IMR-90 (cell line): ENCODE results near the gene OFD1. TPM values are rescaled to one million over a fixed set of nuclear protein-coding genes. Genes with fewer than 3 reads are reported as not detected.

Experiments used
- ATAC-seq: fragments of 200-7000 bp; cut with Tn5 transposase; 2 replicates; pipeline ENCODE4 v1.9.1; 2020; ENCODE audit warnings: low read depth, mild to moderate bottlenecking, moderate library complexity
- BruUV-seq: library from RNA; stranded (reverse); fragments of 400-500 nt; replicated peaks from 2 replicates; lab custom pipeline; 2021; lab: Mats Ljungman, UMichigan
- CTCF ChIA-PET: fragments of 300-600 bp; formaldehyde crosslinking; extraction: SDS; loops from one replicate; lab custom pipeline; 2021; ENCODE audit warnings: antibody characterized with exemption; lab: Yijun Ruan, JAX
- POLR2A ChIA-PET: fragments of 300-600 bp; sonication (Branson Sonifier 250); formaldehyde crosslinking; loops from one replicate; lab custom pipeline; 2022; ENCODE audit warnings: antibody characterized with exemption; ENCODE audit not compliant: unreplicated experiment; lab: Charles Lee
- DNase-seq: peaks from one replicate; pipeline ENCODE4 v3.0.0; 2013
- H2AFZ ChIP-seq: replicated peaks from 2 replicates; pipeline ENCODE3; 2013; ENCODE audit warnings: low read length, mild to moderate bottlenecking; ENCODE audit not compliant: poor library complexity
- H2AK5ac ChIP-seq: 2 replicates; pipeline ENCODE4 v1.6.1; 2013; ENCODE audit warnings: low read depth, low read length, inconsistent platforms
- H2AK9ac ChIP-seq: replicated peaks from 2 replicates; pipeline ENCODE3; 2013; ENCODE audit warnings: mild to moderate bottlenecking, low read depth, low read length, moderate library complexity; ENCODE audit not compliant: poor library complexity
- H2BK120ac ChIP-seq: 2 replicates; pipeline ENCODE4 v1.6.1; 2013; ENCODE audit warnings: low read depth, low read length, inconsistent platforms
- H2BK15ac ChIP-seq: 3 replicates; pipeline ENCODE4 v1.6.1; 2013; ENCODE audit warnings: low read depth, low read length, inconsistent platforms
- H2BK20ac ChIP-seq: 2 replicates; pipeline ENCODE4 v1.6.1; 2013; ENCODE audit warnings: low read depth, mild to moderate bottlenecking, inconsistent platforms, low read length, moderate library complexity
- H2BK5ac ChIP-seq: 2 replicates; pipeline ENCODE4 v1.6.1; 2013; ENCODE audit warnings: mild to moderate bottlenecking, low read depth, low read length, inconsistent platforms; ENCODE audit not compliant: poor library complexity, severe bottlenecking
- H3K14ac ChIP-seq: replicated peaks from 2 replicates; pipeline ENCODE4 v1.6.1; 2013; ENCODE audit warnings: low read depth, low read length, inconsistent platforms
- H3K18ac ChIP-seq: 2 replicates; pipeline ENCODE4 v1.6.1; 2013; ENCODE audit warnings: low read depth, low read length, control low read depth
- H3K23ac ChIP-seq: 2 replicates; pipeline ENCODE4 v1.6.1; 2013; ENCODE audit warnings: low read depth, low read length, inconsistent platforms
- H3K27ac ChIP-seq: 2 replicates; pipeline ENCODE4 v1.5.1; 2013; ENCODE audit warnings: mild to moderate bottlenecking, control low read depth, low read length; ENCODE audit not compliant: insufficient read depth
- H3K27me3 ChIP-seq: 2 replicates; pipeline ENCODE4 v1.6.1; 2013; ENCODE audit warnings: low read length; ENCODE audit not compliant: control insufficient read depth, insufficient read depth
- H3K36me3 ChIP-seq: 2 replicates; pipeline ENCODE4 v1.6.1; 2013; ENCODE audit warnings: low read length, mixed read lengths; ENCODE audit not compliant: control insufficient read depth, insufficient read depth
- H3K4ac ChIP-seq: 2 replicates; pipeline ENCODE4 v1.6.1; 2013; ENCODE audit warnings: low read depth, low read length, inconsistent platforms
- H3K4me1 ChIP-seq: 2 replicates; pipeline ENCODE4 v1.6.1; 2013; ENCODE audit warnings: low read length, mixed read lengths; ENCODE audit not compliant: control insufficient read depth, insufficient read depth
- H3K4me2 ChIP-seq: 2 replicates; pipeline ENCODE4 v1.6.1; 2013; ENCODE audit warnings: low read depth, mild to moderate bottlenecking, control low read depth, low read length, moderate library complexity
- H3K4me3 ChIP-seq: 2 replicates; pipeline ENCODE4 v1.5.1; 2013; ENCODE audit warnings: low read depth, mild to moderate bottlenecking, control low read depth, low read length, moderate library complexity; ENCODE audit not compliant: insufficient read depth
- H3K56ac ChIP-seq: 2 replicates; pipeline ENCODE4 v1.6.1; 2013; ENCODE audit warnings: low read length, inconsistent platforms; ENCODE audit not compliant: insufficient read depth; ENCODE audit errors: extremely low read depth
- H3K79me1 ChIP-seq, 2 experiments: 2 replicates each; pipeline ENCODE4 v1.6.1; 2013; ENCODE audit warnings: low read length in 2 of 2, inconsistent platforms in 1 of 2, low read depth in 1 of 2
- H3K9ac ChIP-seq: 2 replicates; pipeline ENCODE4 v1.6.1; 2013; ENCODE audit warnings: low read depth, low read length, control low read depth
- H3K9me1 ChIP-seq: 2 replicates; pipeline ENCODE4 v1.6.1; 2013; ENCODE audit warnings: low read length, inconsistent platforms; ENCODE audit not compliant: insufficient read depth
- H3K9me3 ChIP-seq: 2 replicates; pipeline ENCODE4 v1.6.1; 2013; ENCODE audit warnings: low read length; ENCODE audit not compliant: control insufficient read depth, insufficient read depth
- H4K20me1 ChIP-seq: 2 replicates; pipeline ENCODE4 v1.6.1; 2013; ENCODE audit warnings: low read length, inconsistent platforms; ENCODE audit not compliant: insufficient read depth
- H4K5ac ChIP-seq: 2 replicates; pipeline ENCODE4 v1.6.1; 2013; ENCODE audit warnings: mild to moderate bottlenecking, low read depth, low read length, control low read depth
- H4K8ac ChIP-seq, 2 experiments: 2 replicates each; pipeline ENCODE4 v1.6.1; 2013; ENCODE audit warnings: low read depth in 2 of 2, low read length in 2 of 2, control low read depth in 1 of 2, inconsistent platforms in 1 of 2
- H4K91ac ChIP-seq: 2 replicates; pipeline ENCODE4 v1.6.1; 2013; ENCODE audit warnings: low read depth, low read length, inconsistent platforms; ENCODE audit not compliant: insufficient read depth
- CEBPB ChIP-seq: IDR thresholded peaks from 2 replicates; pipeline ENCODE4 v1.6.1; 2012; ENCODE audit warnings: low read depth, low read length, improper control_type of control experiment
- CHD1 ChIP-seq: IDR thresholded peaks from 2 replicates; pipeline ENCODE4 v1.6.1; 2012; ENCODE audit warnings: low read depth, low read length, improper control_type of control experiment
- FOS ChIP-seq: fragments of 150-350 bp; IDR thresholded peaks from 2 replicates; pipeline ENCODE4 v1.6.1; 2016; ENCODE audit warnings: low read depth, low read length
- MAFK ChIP-seq: IDR thresholded peaks from 2 replicates; pipeline ENCODE4 v1.6.1; 2012; ENCODE audit warnings: low read depth, low read length, improper control_type of control experiment
- MXI1 ChIP-seq: IDR thresholded peaks from 2 replicates; pipeline ENCODE4 v1.6.1; 2012; ENCODE audit warnings: low read depth, mild to moderate bottlenecking, low read length, moderate library complexity, borderline replicate concordance
- NFE2L2 ChIP-seq: fragments of 150-350 bp; IDR thresholded peaks from 2 replicates; pipeline ENCODE4 v1.6.1; 2016; ENCODE audit warnings: low read depth, mild to moderate bottlenecking, low read length
- POLR2A ChIP-seq: IDR thresholded peaks from 2 replicates; pipeline ENCODE4 v1.6.1; 2012; ENCODE audit warnings: mild to moderate bottlenecking, low read depth, low read length
- RAD21 ChIP-seq: IDR thresholded peaks from 2 replicates; pipeline ENCODE4 v1.6.1; 2012; ENCODE audit warnings: low read length, improper control_type of control experiment
- RFX5 ChIP-seq: IDR thresholded peaks from 2 replicates; pipeline ENCODE4 v1.8.0; 2012; ENCODE audit warnings: low read depth, mild to moderate bottlenecking, low read length, moderate library complexity
- SMC3 ChIP-seq: fragments of 150-350 bp; IDR thresholded peaks from 2 replicates; pipeline ENCODE4 v1.6.1; 2016; ENCODE audit warnings: low read depth, mild to moderate bottlenecking, antibody characterized with exemption, low read length, moderate library complexity
- WGBS, 2 experiments: methylation state at CpG; one replicate each; pipeline versions ENCODE4 v1.1.5 to v1.1.7; 2013; ENCODE audit warnings: missing lambda C conversion rate in 2 of 2; ENCODE audit not compliant: insufficient read length in 1 of 2; ENCODE audit errors: extremely low coverage in 2 of 2; 5-methylcytosine and 5-hydroxymethylcytosine counted together
- dilution Hi-C: fragments of 300-500 bp; cut with HindIII; formaldehyde crosslinking; loops from one replicate; pipeline ENCODE4 v1.14.3; 2018; ENCODE audit warnings: low sequenced_read_pairs; ENCODE audit not compliant: unreplicated experiment
- in situ Hi-C: fragments of 300-500 bp; cut with MboI; formaldehyde crosslinking; loops from 3 replicates; pipeline ENCODE4 v1.14.3; 2019; ENCODE audit warnings: low sequenced_read_pairs, inconsistent platforms, mixed read lengths
- intact Hi-C: fragments of 100-400 bp; cut with micrococcal nuclease; formaldehyde crosslinking; loops from 2 replicates; pipeline ENCODE4 v1.10.0; 2022
- polyA plus RNA-seq, 3 experiments: library from polyadenylated mRNA; depleted of rRNA; stranded (reverse); fragments of >200 nt; gene quantifications; 2 replicates each; pipeline ENCODE4 v1.2.3, GENCODE V29; 2012; ENCODE audit warnings: low replicate concordance in 1 of 3
- total RNA-seq: library from RNA; depleted of rRNA; stranded (reverse); fragments of >200 nt; gene quantifications from 2 replicates; pipeline ENCODE4 v1.2.3, GENCODE V29; 2012
- TF ChIP-seq, protein P1 (sequence below): conservative IDR thresholded peaks from 2 replicates; pipeline ENCODE4 v1.5.1; 2012; ENCODE audit warnings: mild to moderate bottlenecking, low read depth, low read length, improper control_type of control experiment
- TF ChIP-seq, protein P2 (sequence below): fragments of 150-350 bp; IDR thresholded peaks from 2 replicates; pipeline ENCODE4 v1.6.1; 2016; ENCODE audit warnings: low read depth, mild to moderate bottlenecking, low read length, moderate library complexity, borderline replicate concordance
- TF ChIP-seq, protein P3 (sequence below): fragments of 150-350 bp; IDR thresholded peaks from 2 replicates; pipeline ENCODE4 v1.6.1; 2017; ENCODE audit warnings: mild to moderate bottlenecking, antibody characterized with exemption, low read length, low read depth

Gene OFD1
- total and polyA plus RNA-seq, 2 of the 4 experiments (the other 2 are of a cell fraction), result 8.4 to 8.6 TPM

DNA sequence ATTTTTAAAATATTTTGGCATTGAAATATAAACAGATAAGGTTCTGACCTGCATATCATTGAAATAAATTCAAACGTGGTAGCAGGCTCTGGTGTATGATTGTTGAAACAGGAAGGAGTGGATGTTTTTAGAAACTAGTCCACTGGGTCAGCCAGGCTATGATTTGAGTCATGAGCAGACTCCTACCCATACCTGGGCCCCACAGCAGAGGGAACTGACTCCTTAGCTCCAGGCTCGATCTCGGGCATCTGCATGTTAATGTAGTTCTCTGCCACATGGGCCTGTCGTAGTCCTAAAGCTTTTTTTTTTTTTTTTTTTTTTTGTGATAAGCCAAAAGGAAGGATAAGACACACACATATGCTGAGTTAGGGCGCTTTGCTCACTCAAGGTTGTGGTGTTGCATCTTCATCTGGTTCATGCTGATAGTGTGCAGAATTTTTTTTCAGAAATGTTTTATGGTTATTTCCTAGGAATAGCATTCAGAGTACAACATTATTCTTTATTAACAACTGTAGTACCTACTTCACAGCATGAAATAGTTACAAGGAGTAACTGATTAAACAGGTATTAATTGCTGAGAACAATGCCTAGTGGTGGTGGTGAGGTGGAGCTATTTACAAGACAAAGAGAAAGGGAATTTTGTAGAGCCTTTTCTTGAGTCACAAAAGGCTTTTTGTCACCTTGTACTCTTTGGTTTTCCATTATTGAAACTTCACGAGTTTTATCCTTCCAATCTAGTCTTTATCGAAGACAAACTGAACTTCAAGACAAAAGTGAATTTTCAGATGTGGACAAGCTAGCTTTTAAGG is 27.3 kb downstream of the OFD1 start (continued):
- TF ChIP-seq FOS, result no peak

DNA sequence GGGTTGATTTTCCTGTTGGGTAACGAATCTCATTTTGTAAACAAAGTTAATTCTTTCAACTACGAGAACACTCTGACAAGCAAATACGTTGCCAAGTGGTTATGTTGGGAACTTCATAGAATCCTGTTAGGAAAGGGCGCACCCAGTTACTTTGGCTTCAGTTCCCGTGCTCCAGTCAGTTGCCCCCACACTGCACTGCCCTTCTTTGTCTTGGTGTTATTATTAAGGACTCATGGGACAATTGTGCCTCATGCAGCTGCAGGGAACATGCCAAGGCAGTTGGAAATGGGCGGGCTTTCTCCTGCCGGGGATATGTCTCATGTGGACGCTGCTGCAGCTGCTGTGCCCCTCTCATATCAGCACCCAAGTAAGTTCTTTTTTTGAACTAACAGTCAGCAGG is 28.9 kb downstream of the OFD1 start:
- no peaks in the 10 kb centered on the region for H3K9me3 ChIP-seq
- intact Hi-C loops (no loop called here), dilution Hi-C loops (no loop called here), in situ Hi-C loops (loop anchor here (10.0 kb wide), 1 partner anchor 261 kb away; the partner anchor contains the start of gene GEMIN8)
- H3K4ac ChIP-seq, result no peak overlapping the region
- H2BK20ac ChIP-seq, result no peak overlapping the region
- no peak overlapping the region for H3K27ac ChIP-seq
- H2BK5ac ChIP-seq, result no peak overlapping the region
- H4K5ac ChIP-seq, result no peak overlapping the region
- no peaks in the 10 kb centered on the region for H4K20me1 ChIP-seq
- ATAC-seq (no peak), DNase-seq (no peak)
- no peak overlapping the region for H3K4me2 ChIP-seq
- H2AK9ac ChIP-seq, result no peak overlapping the region
- no peak overlapping the region for H3K23ac ChIP-seq
- no TSS peak for BruUV-seq
- ChIA-PET POLR2A (no interaction called here), CTCF (no interaction called here)
- H4K91ac ChIP-seq, result no peak overlapping the region
- H4K8ac ChIP-seq, result no peak overlapping the region
- WGBS, 2 experiments, result no CpG with 5 or more reads among the region's 8 CpGs
- H2AK5ac ChIP-seq, result no peak overlapping the region
- no peak overlapping the region for H3K56ac ChIP-seq
- H3K4me3 ChIP-seq, result no peak overlapping the region
- H2AFZ ChIP-seq, result no peak overlapping the region
- H3K4me1 ChIP-seq, result no peaks in the 10 kb centered on the region
- H2BK120ac ChIP-seq, result no peak overlapping the region
- no peaks in the 10 kb centered on the region for H3K27me3 ChIP-seq
- H3K79me1 ChIP-seq, result no peaks in the 10 kb centered on the region
- peaks cover 28% of the 10 kb centered on the region for H3K36me3 ChIP-seq
- no peak overlapping the region for H2BK15ac ChIP-seq
- no peak overlapping the region for H3K14ac ChIP-seq
- no peak overlapping the region for H3K9ac ChIP-seq
- no peak overlapping the region for H3K18ac ChIP-seq
- H3K9me1 ChIP-seq, result no peaks in the 10 kb centered on the region
- TF ChIP-seq MXI1 (no peak), POLR2A (no peak), CEBPB (no peak), NFE2L2 (no peak), MAFK (no peak), CHD1 (no peak), RAD21 (no peak), SMC3 (no peak), RFX5 (no peak), FOS (no peak)
- TF ChIP-seq, protein P1, sequence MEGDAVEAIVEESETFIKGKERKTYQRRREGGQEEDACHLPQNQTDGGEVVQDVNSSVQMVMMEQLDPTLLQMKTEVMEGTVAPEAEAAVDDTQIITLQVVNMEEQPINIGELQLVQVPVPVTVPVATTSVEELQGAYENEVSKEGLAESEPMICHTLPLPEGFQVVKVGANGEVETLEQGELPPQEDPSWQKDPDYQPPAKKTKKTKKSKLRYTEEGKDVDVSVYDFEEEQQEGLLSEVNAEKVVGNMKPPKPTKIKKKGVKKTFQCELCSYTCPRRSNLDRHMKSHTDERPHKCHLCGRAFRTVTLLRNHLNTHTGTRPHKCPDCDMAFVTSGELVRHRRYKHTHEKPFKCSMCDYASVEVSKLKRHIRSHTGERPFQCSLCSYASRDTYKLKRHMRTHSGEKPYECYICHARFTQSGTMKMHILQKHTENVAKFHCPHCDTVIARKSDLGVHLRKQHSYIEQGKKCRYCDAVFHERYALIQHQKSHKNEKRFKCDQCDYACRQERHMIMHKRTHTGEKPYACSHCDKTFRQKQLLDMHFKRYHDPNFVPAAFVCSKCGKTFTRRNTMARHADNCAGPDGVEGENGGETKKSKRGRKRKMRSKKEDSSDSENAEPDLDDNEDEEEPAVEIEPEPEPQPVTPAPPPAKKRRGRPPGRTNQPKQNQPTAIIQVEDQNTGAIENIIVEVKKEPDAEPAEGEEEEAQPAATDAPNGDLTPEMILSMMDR, result no peak
- TF ChIP-seq, protein P2, sequence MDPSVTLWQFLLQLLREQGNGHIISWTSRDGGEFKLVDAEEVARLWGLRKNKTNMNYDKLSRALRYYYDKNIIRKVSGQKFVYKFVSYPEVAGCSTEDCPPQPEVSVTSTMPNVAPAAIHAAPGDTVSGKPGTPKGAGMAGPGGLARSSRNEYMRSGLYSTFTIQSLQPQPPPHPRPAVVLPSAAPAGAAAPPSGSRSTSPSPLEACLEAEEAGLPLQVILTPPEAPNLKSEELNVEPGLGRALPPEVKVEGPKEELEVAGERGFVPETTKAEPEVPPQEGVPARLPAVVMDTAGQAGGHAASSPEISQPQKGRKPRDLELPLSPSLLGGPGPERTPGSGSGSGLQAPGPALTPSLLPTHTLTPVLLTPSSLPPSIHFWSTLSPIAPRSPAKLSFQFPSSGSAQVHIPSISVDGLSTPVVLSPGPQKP, result no peak
- TF ChIP-seq, protein P3, sequence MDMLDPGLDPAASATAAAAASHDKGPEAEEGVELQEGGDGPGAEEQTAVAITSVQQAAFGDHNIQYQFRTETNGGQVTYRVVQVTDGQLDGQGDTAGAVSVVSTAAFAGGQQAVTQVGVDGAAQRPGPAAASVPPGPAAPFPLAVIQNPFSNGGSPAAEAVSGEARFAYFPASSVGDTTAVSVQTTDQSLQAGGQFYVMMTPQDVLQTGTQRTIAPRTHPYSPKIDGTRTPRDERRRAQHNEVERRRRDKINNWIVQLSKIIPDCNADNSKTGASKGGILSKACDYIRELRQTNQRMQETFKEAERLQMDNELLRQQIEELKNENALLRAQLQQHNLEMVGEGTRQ, result no peak
